Gastrocnemius medialis (tissue), 4 donors: Measurements from ENCODE around the gene PRORP. TPM values are rescaled to one million over a fixed set of nuclear protein-coding genes. Genes with fewer than 3 reads are reported as not detected.
A peak's percentile ranks its signal among the peaks of the same experiment; 100 is the strongest.

Source experiments
- ATAC-seq, 2 donors: fragments of 150-250 bp; one replicate each; pipeline ENCODE4 v1.9.1; 2016
- DNase-seq, 2 donors: peaks; one replicate each; pipeline ENCODE4 v3.0.0-alpha.2; 2019
- H3K27ac ChIP-seq, 4 donors: fragments of 200-600 bp; sonication (generic); 1 replicate in 1 of 4; 2 replicates in 3 of 4; pipeline ENCODE4 v1.5.1; 2016 to 2018; ENCODE audit warnings: mild to moderate bottlenecking in 2 of 4, moderate library complexity in 1 of 4
- H3K27me3 ChIP-seq, 3 donors: fragments of 200-600 bp; sonication (generic) in 2 of 3; 1 replicate in 1 of 3; 2 replicates in 2 of 3; pipeline versions ENCODE4 v1.5.1 to v1.6.0; 2016 to 2019; ENCODE audit warnings: mild to moderate bottlenecking in 1 of 3, moderate library complexity in 1 of 3
- H3K36me3 ChIP-seq, 2 donors: fragments of 200-600 bp; sonication (generic) in 1 of 2; one replicate each; pipeline ENCODE4 v1.5.1; 2017 to 2018
- H3K4me1 ChIP-seq, 2 donors: fragments of 200-600 bp; sonication (generic) in 1 of 2; one replicate each; pipeline ENCODE4 v1.5.1; 2016 to 2017; ENCODE audit warnings: mild to moderate bottlenecking in 2 of 2
- H3K4me3 ChIP-seq, 4 donors: fragments of 200-600 bp; sonication (generic) in 3 of 4; 1 replicate in 1 of 4; 2 replicates in 3 of 4; pipeline ENCODE4 v1.5.1; 2016 to 2019; ENCODE audit warnings: mild to moderate bottlenecking in 2 of 4
- H3K9me3 ChIP-seq, 3 donors: fragments of 200-600 bp; sonication (generic) in 2 of 3; 1 replicate in 1 of 3; 2 replicates in 2 of 3; pipeline ENCODE4 v1.5.1; 2016 to 2019
- CTCF ChIP-seq, 5 experiments: fragments of 450-650 bp in 3 of 5; fragments of 200-600 bp in 2 of 5; sonication (generic) in 2 of 5; IDR thresholded peaks in 4 of 5; conservative IDR thresholded peaks in 1 of 5; 1 replicate in 4 of 5; 2 replicates in 1 of 5; pipeline ENCODE4 v1.5.1; 2016 to 2019; ENCODE audit warnings: antibody characterized with exemption in 5 of 5, mild to moderate bottlenecking in 3 of 5, moderate library complexity in 3 of 5
- POLR2A ChIP-seq, 2 donors: fragments of 450-650 bp; IDR thresholded peaks; one replicate each; pipeline ENCODE4 v1.6.1; 2017; ENCODE audit warnings: antibody characterized with exemption in 2 of 2, mild to moderate bottlenecking in 2 of 2, moderate library complexity in 2 of 2
- in situ Hi-C, 4 donors: fragments of 200-750 bp; cut with MboI; loops; one replicate each; pipeline versions ENCODE4 v1.15.0 to v1.8.0; 2017; ENCODE audit warnings: low sequenced_read_pairs in 4 of 4
- intact Hi-C: fragments of 100-400 bp; cut with DNase I; formaldehyde crosslinking; loops from one replicate; pipeline ENCODE4 v1.15.1; 2023; ENCODE audit warnings: low total_unique reads
- total RNA-seq, 4 donors: library from RNA; depleted of rRNA; stranded (reverse); fragments of >200 nt; gene quantifications; one replicate each; pipeline versions ENCODE4 v1.1.0 to v1.2.3, GENCODE V29; 2016

PRORP gene
- total RNA-seq, 4 donors from 2014 or later, result 14.8 to 21.8 (median 20.0) TPM

- H3K4me1 ChIP-seq, result peaks cover 0 to 10% of the 10 kb centered on the region in 2 donors
- H3K36me3 ChIP-seq, result peaks cover 6 to 77% of the 10 kb centered on the region in 2 donors
- intact Hi-C loops, result no loop called here
- H3K27me3 ChIP-seq, result no peaks in the 10 kb centered on the region
- no peak overlapping the region for H3K27ac ChIP-seq
- ATAC-seq, result no peak
- TF ChIP-seq POLR2A (IDR thresholded peaks at IDR 0.05), result no peak
- no peak for TF ChIP-seq CTCF (IDR thresholded peaks at IDR 0.05 in 4 of 5, conservative IDR thresholded peaks at IDR 0.05 in 1 of 5)
- H3K4me3 ChIP-seq, result no peak overlapping the region
- DNase-seq, result no peak
- in situ Hi-C loops, result no loop called here
- H3K9me3 ChIP-seq, result no peaks in the 10 kb centered on the region
Observed at GRCh38 chr14:35112641-35113040, 9.7 kb upstream of the PRORP start.

- intact Hi-C loops (no loop called here), in situ Hi-C loops (no loop called here)
- H3K4me1 ChIP-seq, result peaks cover 0 to 10% of the 10 kb centered on the region in 2 donors
- ATAC-seq (no peak), DNase-seq (no peak)
- H3K9me3 ChIP-seq, result no peaks in the 10 kb centered on the region
- H3K27me3 ChIP-seq, result no peaks in the 10 kb centered on the region
- H3K36me3 ChIP-seq, result peaks cover 6 to 69% of the 10 kb centered on the region in 2 donors
- H3K27ac ChIP-seq, result no peak overlapping the region
- TF ChIP-seq CTCF (IDR thresholded peaks at IDR 0.05 in 4 of 5, conservative IDR thresholded peaks at IDR 0.05 in 1 of 5), result no peak
- TF ChIP-seq POLR2A (IDR thresholded peaks at IDR 0.05), result no peak
- H3K4me3 ChIP-seq, result no peak overlapping the region
Observed at GRCh38 chr14:35113308-35113950, 8.9 kb upstream of the PRORP start.

GRCh38 chr14:35114036-35114435 lies 8.3 kb upstream of the PRORP start:
- in situ Hi-C loops (no loop called here), intact Hi-C loops (no loop called here)
- H3K4me3 ChIP-seq, result no peak overlapping the region
- H3K4me1 ChIP-seq, result peaks cover 0 to 10% of the 10 kb centered on the region in 2 donors
- no peak for TF ChIP-seq POLR2A (IDR thresholded peaks at IDR 0.05)
- no peak for TF ChIP-seq CTCF (IDR thresholded peaks at IDR 0.05 in 4 of 5, conservative IDR thresholded peaks at IDR 0.05 in 1 of 5)
- no peak overlapping the region for H3K27ac ChIP-seq
- H3K36me3 ChIP-seq, result peaks cover 6 to 64% of the 10 kb centered on the region in 2 donors
- ATAC-seq, result no peak
- no peaks in the 10 kb centered on the region for H3K27me3 ChIP-seq
- no peak for DNase-seq
- no peaks in the 10 kb centered on the region for H3K9me3 ChIP-seq

- no peaks in the 10 kb centered on the region for H3K27me3 ChIP-seq
- in situ Hi-C loops, result no loop called here
- H3K36me3 ChIP-seq, result peaks cover 0 to 42% of the 10 kb centered on the region in 2 donors
- no peak for ATAC-seq
- no peak overlapping the region for H3K4me3 ChIP-seq
- DNase-seq, result no peak
- no peaks in the 10 kb centered on the region for H3K9me3 ChIP-seq
- peaks cover 7 to 16% of the 10 kb centered on the region in 2 donors for H3K4me1 ChIP-seq
- TF ChIP-seq CTCF (IDR thresholded peaks at IDR 0.05 in 4 of 5, conservative IDR thresholded peaks at IDR 0.05 in 1 of 5) (no peak), POLR2A (IDR thresholded peaks at IDR 0.05) (no peak)
- intact Hi-C loops, result no loop called here
- H3K27ac ChIP-seq, result no peak overlapping the region
Observed at GRCh38 chr14:35116242-35116641, 6.1 kb upstream of the PRORP start.

- Histone ChIP-seq H3K27me3 (no peaks in the 10 kb centered on the region), H3K9me3 (no peaks in the 10 kb centered on the region), H3K4me1 (peaks cover 7 to 16% of the 10 kb centered on the region in 2 donors), H3K4me3 (no peak overlapping the region), H3K27ac (peak overlapping the region in 2 of 4 donors; percentile 12 to 18), H3K36me3 (peaks cover 0 to 34% of the 10 kb centered on the region in 2 donors)
- TF ChIP-seq POLR2A (IDR thresholded peaks at IDR 0.05) (no peak), CTCF (IDR thresholded peaks at IDR 0.05 in 4 of 5, conservative IDR thresholded peaks at IDR 0.05 in 1 of 5) (no peak)
- DNase-seq (no peak), ATAC-seq (no peak)
- in situ Hi-C loops, result no loop called here
- intact Hi-C loops, result no loop called here
Observed at GRCh38 chr14:35117112-35117511, 5.2 kb upstream of the PRORP start.
